K562 (cell line): ENCODE measurements around the gene HMBS. TPM values are rescaled to one million over a fixed set of nuclear protein-coding genes. Genes with fewer than 3 reads are reported as not detected.

Experiments
- ARNT ChIP-seq, 2 experiments: fragments of 450-650 bp; IDR thresholded peaks; 2 replicates each; pipeline ENCODE4 v1.6.1; 2016; ENCODE audit warnings: mild to moderate bottlenecking in 1 of 2
- CREB3L1 ChIP-seq: fragments of 450-650 bp; IDR thresholded peaks from 2 replicates; pipeline ENCODE4 v1.6.1; 2014; ENCODE audit warnings: low read depth, mild to moderate bottlenecking, moderate library complexity, borderline replicate concordance
- CTCFL ChIP-seq: IDR thresholded peaks from 2 replicates; pipeline ENCODE4 v1.6.1; 2011; ENCODE audit warnings: borderline replicate concordance, low read depth, mild to moderate bottlenecking, moderate library complexity, low read length; ENCODE audit not compliant: insufficient read depth, poor library complexity, severe bottlenecking
- ETV5 ChIP-seq: sonication (generic); formaldehyde crosslinking; IDR thresholded peaks from 2 replicates; pipeline ENCODE4 v1.4.0; 2020; ENCODE audit warnings: low read depth, mild to moderate bottlenecking, missing genetic modification reagents
- GABPA ChIP-seq: fragments of 200-800 bp; sonication (Bioruptor generic); conservative IDR thresholded peaks from 2 replicates; pipeline ENCODE4 v1.6.1; 2016; ENCODE audit warnings: low read depth, missing genetic modification characterization, missing compliant biosample characterization
- HNRNPUL1 ChIP-seq: fragments of 200-400 bp; formaldehyde crosslinking; IDR thresholded peaks from 2 replicates; pipeline ENCODE4 v1.6.1; 2017; ENCODE audit warnings: low read length
- ID3 ChIP-seq, 2 experiments: fragments of 250-450 bp in 1 of 2; fragments of 450-650 bp in 1 of 2; sonication (Bioruptor Pico) in 1 of 2; IDR thresholded peaks; 2 replicates each; pipeline versions ENCODE4 v1.6.1 to v1.8.0; 2016 to 2021; ENCODE audit warnings: mild to moderate bottlenecking in 2 of 2, moderate library complexity in 2 of 2, missing compliant biosample characterization in 1 of 2, missing genetic modification characterization in 1 of 2
- IFI16 ChIP-seq: fragments of 250-450 bp; sonication (Bioruptor Pico); IDR thresholded peaks from 2 replicates; pipeline ENCODE4 v2.1.2; 2022; ENCODE audit warnings: mild to moderate bottlenecking, inconsistent platforms
- POLR2G ChIP-seq: fragments of 200-400 bp; formaldehyde crosslinking; IDR thresholded peaks from 2 replicates; pipeline ENCODE4 v1.6.1; 2017; ENCODE audit warnings: low read depth, mild to moderate bottlenecking, antibody characterized with exemption, low read length, moderate library complexity
- TRIM24 ChIP-seq, 2 experiments: fragments of 450-650 bp; IDR thresholded peaks; 2 replicates each; pipeline ENCODE4 v1.6.1; 2016
- ZBTB11 ChIP-seq, 3 experiments: fragments of 200-800 bp in 1 of 3; fragments of 250-450 bp in 1 of 3; fragments of 450-650 bp in 1 of 3; sonication (Bioruptor Pico) in 1 of 3; sonication (Bioruptor generic) in 1 of 3; formaldehyde crosslinking in 1 of 3; IDR thresholded peaks; 2 replicates each; pipeline versions ENCODE4 v1.6.1 to v1.8.0; 2016 to 2022; ENCODE audit warnings: mild to moderate bottlenecking in 2 of 3, missing genetic modification characterization in 2 of 3, missing compliant biosample characterization in 1 of 3, moderate library complexity in 1 of 3
- ZNF507 ChIP-seq: conservative IDR thresholded peaks from 2 replicates; pipeline ENCODE4 v1.6.1; 2017; ENCODE audit warnings: missing genetic modification characterization, missing compliant biosample characterization
- polyA plus RNA-seq, 8 experiments: library from polyadenylated mRNA; depleted of rRNA in 4 of 8; stranded (reverse) in 5 of 8; unstranded in 3 of 8; fragments of >200 nt; fragmentation: Nextera tagmentation in 2 of 8; fragmentation: Illumina TruSeq in 1 of 8; extraction: Ambion mirVana in 2 of 8; extraction: Trizol in 1 of 8; gene quantifications; 2 replicates each; pipeline versions ENCODE4 v1.2.1 to v1.2.3, GENCODE V29; 2011 to 2014; ENCODE audit warnings: inconsistent platforms in 1 of 8, missing spikeins in 1 of 8
- total RNA-seq, 7 experiments: library from RNA; depleted of rRNA in 6 of 7; stranded (reverse); fragments of >200 nt in 6 of 7; fragmentation: Illumina TruSeq in 2 of 7; extraction: Trizol in 2 of 7; gene quantifications; 2 replicates each; pipeline versions ENCODE4 v1.2.1 to v1.2.3, GENCODE V29; 2011 to 2021; ENCODE audit warnings: low replicate concordance in 1 of 7

HMBS gene
- total and polyA plus RNA-seq, 9 of the 15 experiments (the other 6 are each of a cell fraction or from before 2014, with no cell fraction given): 56.9 to 385 (median 286) TPM

GRCh38 chr11:119093942-119094815 is 9.5 kb downstream of the HMBS start (continued):
- TF ChIP-seq ZBTB11 (CRISPR knock-in tag; IDR thresholded peaks at IDR 0.05) (no peak), HNRNPUL1 (no peak), GABPA (tag) (no peak; the same call in none of the 2 replicates), ID3 (CRISPR knock-in tag; IDR thresholded peaks at IDR 0.05) (no peak), ID3 (tag; IDR thresholded peaks at IDR 0.05) (no peak), CTCFL (no peak), ETV5 (CRISPR knock-in tag) (no peak), CREB3L1 (no peak), ZNF507 (tag) (no peak), ARNT (IDR thresholded peaks at IDR 0.05) (no peak), IFI16 (CRISPR knock-in tag) (no peak), TRIM24 (IDR thresholded peaks at IDR 0.05) (no peak), POLR2G (peak; percentile 88)
